Right forelimb (tissue), 1 donor: ENCODE measurements around the gene HCAR3.

Source experiments
- DNase-seq: peaks from one replicate; pipeline ENCODE4 v3.0.0-alpha.2; 2018

Gene HCAR3

DNA sequence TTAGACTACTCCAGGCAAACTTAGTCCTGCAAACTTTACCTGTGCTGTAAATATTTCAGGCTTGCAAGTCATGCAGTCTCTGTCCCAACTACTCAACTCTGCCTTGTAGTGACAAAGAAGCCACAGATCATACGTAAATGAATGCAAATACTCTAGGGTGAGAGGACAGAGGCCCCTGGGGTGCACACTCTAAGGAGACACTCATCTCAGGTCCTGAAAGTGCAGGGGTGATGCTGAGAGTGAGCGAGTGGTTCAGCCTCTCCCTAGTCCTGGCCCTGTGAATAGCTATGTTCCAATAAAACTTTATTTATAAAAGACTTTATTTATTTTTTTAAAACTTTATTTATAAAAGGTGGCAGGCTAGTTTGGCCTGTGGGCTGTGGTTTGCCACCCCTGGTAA lies 48.3 kb downstream of the HCAR3 start:
- no peak for DNase-seq

DNA sequence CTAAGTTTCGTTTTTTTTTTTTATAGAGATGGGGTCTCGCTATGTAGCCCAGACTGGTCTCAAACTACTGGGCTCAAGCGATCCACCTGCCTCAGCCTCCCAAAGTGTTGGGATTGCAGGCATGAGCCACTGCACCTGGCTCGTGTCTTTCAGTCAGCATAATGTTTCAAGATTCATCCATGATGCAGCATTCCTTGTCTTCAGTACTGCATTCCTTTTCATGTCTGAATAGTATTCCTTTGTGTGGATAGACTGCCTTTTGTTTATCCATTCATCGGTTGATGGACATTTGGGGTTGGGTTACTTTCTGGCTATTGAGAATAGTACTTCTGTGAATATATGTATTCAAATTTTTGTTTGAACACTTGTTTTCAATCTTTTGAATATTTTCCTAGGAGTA lies 50.9 kb downstream of the HCAR3 start:
- DNase-seq, result no peak

DNA sequence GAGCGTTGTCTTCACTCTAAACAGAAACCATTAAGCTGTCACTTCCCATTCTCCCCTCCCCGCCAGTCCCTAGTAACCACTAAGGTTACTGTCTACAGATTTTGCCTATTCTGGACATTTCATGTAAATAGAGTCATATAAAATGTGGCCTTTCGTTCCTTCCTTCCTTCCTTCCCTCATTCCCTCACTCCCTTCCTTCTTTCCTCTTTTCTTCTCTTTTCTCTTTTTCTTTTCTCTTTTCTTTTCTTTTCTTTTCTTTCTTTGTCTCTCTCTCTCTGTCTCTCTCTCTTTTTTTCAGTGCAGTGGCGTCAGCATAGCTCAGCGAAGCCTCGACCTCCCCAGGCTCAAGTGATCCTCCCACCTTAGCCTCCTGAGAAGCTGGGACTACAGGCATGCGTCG lies 51.3 kb downstream of the HCAR3 start:
- DNase-seq, result no peak
